GM12891 (cell line): Measurements from ENCODE around the gene QSOX2.

ENCODE experiments used
- POLR2AphosphoS5 ChIP-seq: IDR thresholded peaks from 2 replicates; pipeline ENCODE4 v1.6.1; 2011; ENCODE audit warnings: low read depth, low read length, control low read depth
- POU2F2 ChIP-seq: IDR thresholded peaks from 2 replicates; pipeline ENCODE4 v1.6.1; 2011; ENCODE audit warnings: low read depth, mild to moderate bottlenecking, control low read depth, low read length, moderate library complexity
- TAF1 ChIP-seq: IDR thresholded peaks from 2 replicates; pipeline ENCODE4 v1.6.1; 2011; ENCODE audit warnings: low read depth, low read length, control low read depth

DNA sequence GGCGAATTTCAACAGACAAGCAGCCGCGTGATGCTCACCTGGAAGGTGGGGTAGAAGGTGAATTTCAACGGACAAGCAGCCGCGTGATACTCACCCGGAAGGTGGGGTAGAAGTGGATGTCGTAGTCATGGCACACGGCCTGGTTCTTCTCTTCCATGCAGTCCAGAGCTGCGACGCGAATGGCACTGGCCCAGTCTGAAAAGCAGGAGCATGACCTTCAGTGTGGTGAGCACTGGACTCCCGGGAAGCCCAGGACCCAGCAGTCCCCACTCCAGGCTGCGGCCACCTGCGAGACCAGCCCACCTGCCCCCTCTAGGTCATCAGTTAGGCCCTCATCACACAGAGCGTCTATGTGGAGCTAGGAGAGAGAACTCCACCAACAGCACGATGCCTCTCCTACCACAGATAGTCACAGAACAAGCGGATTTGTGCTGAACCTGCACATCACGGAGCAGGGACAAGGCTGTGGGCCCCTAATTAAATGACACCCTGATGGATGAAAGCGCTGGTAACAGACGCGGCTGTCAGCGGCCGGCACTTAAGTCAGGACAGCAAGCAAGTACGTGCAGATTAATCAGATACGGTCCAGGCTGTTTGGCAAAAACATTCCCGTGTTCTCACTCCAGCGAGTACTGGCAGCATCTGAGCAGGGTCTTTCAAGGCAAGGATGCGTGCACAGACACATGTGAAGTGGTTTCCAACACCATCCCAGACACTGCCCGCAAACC is 18.8 kb downstream of the QSOX2 start:
- TF ChIP-seq TAF1, result no peak
- no peak for TF ChIP-seq POLR2AphosphoS5
- no peak for TF ChIP-seq POU2F2
